GM18499 (cell line): ENCODE measurements around the gene TMEM47.

Experiments used
- ATAC-seq: cut with Tn5 transposase; IDR thresholded peaks from one replicate; pipeline ENCODE4 v1.9.1; 2021; ENCODE audit warnings: moderate number of reproducible peaks; ENCODE audit not compliant: insufficient read depth, unreplicated experiment

Gene TMEM47

DNA sequence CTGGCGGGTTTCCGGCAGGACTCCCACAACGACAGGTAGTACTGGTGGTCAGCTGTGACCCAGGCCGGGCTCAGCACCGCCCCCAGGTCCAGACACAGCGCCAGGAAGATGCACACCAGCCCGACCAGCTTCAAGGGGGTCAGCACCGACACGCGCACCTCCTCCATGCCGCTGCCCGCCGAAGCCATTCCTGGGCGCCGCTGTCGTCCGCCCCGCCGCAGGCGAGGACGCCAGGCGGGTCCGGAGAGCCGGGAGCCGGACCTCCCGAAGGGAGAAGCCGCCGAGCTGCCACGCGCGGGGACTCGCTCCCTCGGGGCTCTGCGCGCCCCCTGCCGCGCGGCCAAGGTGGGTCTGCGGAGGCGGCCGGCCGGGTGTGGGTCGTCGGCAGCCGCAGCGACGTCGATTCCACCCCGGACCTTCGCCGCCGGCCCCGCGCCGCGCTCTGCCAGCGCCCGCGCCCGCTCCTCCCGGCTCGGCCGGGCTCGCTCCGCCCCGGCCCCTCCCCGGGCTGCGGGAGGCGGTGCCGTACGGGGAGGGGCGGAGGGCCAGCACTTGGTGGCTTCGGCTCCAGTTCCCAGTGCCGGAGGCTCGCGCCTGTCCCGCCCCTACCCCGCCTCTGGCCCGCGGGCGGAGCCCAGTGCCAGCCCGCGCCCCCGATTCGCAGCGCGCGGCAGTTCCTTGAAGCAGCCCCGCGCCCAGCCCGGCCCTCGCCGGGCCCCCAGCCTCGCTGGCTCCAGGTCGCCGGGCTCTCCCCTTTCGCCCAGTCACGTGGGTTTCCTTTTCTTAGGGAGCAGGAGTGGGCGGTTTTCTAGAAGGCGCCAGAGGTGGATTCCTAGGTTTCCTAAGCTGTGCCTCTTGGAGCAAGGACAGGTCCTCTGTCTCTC lies at the start of gene TMEM47:
Gene TMEM47, minus strand, starts transcription at position 444 of the 884 bp plus-strand sequence. Its CDS starts 256 bp downstream, at position 188.
- ATAC-seq = no peak

DNA sequence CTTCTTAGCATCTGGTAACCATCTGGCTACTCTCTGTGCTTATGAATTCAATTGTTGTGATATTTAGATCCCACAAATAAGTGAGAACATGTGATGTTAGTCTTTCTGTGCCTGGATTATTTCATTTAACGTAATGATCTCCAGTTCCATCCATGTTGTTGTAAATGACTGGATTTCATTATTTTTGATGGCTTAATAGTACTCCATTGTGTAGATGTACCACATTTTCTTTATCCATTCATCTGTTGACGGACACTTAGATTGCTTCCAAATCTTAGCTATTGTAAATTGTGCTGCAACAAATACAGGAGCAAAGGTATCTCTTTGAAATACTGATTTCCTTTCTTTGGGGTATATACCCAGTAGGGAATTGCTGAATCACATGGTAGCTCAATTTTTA lies 30.0 kb upstream of the TMEM47 start:
- no peak for ATAC-seq

- no peak for ATAC-seq
Measured at GRCh38 chrX:34659575-34659974, 2.5 kb upstream of the TMEM47 start.

DNA sequence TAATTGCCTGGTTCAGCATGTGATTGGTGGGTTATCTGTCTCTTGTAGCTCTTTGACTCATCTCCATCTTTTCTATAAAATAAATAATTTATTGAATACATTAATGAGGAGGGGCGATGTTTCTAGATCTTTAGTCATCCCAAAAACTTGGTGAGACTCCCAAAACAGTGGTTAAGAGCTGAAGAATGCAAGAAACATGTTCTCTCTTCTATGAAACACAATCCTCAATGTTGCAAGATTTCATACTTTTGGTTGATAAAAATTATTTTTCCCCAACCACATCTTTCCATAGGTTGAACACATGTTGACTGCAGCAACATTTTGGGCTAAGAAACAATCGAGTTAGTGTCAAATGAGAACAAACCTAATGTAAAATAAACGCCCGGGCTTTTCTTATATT lies 1.2 kb upstream of the TMEM47 start:
- no peak for ATAC-seq

DNA sequence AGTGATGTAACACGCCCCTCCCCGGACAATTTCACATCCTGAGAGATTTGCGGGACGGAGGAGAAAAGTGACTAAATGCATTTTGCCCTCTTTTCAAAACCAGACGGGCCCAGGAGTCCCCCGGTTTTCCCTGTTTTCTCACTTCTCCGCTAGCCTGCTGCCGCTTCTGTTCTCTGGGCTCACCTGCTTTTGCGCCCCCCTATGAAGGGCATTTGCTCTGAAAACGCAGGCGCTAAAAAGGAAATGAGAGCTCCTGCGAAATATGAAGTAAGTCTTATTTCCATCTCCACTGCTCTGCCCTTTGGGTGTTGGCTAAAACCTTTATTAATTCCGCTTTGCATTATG lies 613 bp upstream of the TMEM47 start:
- ATAC-seq = no peak

GRCh38 chrX:34656467-34656841 lies 631 bp downstream of the TMEM47 start:
- no peak for ATAC-seq

- ATAC-seq = no peak
Measured at GRCh38 chrX:34655501-34656455, 1.3 kb downstream of the TMEM47 start.

- no peak for ATAC-seq
Measured at GRCh38 chrX:34654696-34655490, 2.2 kb downstream of the TMEM47 start.

DNA sequence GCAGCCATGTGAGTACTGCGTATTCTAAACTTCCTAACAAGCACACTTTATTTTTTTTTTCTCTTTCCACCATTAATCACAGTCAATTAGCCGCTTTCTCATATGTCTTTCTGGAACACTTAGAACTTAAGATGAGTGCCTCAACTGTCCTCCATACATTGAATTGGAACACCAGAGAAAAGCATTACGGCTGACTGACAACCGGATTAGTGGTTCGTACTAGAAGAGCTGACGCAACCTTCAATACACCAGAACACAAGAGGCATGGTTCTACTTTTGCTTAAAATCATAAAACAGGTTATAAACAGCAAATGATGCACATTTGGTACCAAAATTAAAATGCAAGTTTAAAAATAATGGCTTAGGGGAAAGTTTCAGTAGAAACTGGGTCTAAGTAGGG lies 3.3 kb downstream of the TMEM47 start:
- no peak for ATAC-seq

- ATAC-seq = no peak
Measured at GRCh38 chrX:34642849-34643248, 14.2 kb downstream of the TMEM47 start.

DNA sequence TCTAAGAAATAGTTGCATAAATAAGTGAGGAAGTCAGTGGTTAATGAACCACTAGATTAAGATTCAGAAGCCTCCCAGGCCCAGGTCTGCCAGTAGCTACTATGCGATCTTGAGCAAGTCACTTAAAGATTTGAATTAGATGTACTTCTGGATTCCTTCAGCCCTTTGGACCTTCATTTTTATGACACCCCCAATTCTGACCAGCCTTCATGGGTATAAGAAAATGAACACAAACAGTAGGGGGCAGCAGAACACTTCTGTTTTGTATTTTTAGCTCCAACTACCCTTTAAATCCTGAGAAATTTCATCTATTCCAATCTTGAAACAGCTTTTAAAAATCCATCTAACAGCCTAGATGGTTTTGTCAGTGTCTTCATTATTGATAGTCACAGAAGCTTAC lies 19.0 kb downstream of the TMEM47 start:
- no peak for ATAC-seq

DNA sequence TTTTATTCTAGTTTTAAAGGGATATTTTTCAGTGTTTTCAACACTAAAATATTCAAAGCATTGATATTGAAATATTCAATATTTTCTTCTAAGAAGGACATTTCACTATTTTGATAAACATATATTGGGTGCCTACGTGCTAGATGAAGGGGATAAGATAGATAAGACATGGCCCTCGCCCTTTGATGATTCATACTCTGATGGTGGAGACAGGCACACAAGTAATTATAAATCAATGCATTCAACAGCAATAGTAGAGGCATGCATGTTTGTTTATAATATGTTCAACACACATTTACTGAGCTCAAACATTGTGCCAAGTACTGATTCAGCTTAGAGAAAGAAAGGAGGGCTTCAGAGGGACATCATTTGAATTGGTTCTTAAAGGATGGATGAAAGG lies 22.7 kb downstream of the TMEM47 start:
- ATAC-seq = no peak

DNA sequence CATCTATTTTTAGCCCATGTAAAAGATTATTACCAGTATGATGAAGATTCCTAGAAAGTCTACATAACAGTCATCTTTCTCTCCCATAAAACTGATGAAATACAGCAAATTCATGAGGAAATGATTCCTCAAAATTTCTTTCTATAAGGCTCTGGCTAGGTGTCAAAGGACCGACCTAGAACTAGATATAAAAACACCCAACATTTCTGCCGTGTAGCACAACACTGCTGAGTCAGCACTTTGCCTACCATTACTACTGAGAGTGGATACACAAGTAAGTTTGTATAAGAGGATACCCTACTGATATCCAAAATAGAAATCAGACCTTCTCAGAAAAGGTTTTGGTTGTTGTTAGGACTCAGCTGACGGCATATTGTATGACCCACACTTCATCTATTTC lies 24.7 kb downstream of the TMEM47 start:
- no peak for ATAC-seq

- ATAC-seq = no peak
Measured at GRCh38 chrX:34631479-34632220, 25.4 kb downstream of the TMEM47 start.

GRCh38 chrX:34629572-34629971 lies 27.5 kb downstream of the TMEM47 start:
- no peak for ATAC-seq

GRCh38 chrX:34624416-34624815 lies 32.7 kb downstream of the TMEM47 start:
- no peak for ATAC-seq

DNA sequence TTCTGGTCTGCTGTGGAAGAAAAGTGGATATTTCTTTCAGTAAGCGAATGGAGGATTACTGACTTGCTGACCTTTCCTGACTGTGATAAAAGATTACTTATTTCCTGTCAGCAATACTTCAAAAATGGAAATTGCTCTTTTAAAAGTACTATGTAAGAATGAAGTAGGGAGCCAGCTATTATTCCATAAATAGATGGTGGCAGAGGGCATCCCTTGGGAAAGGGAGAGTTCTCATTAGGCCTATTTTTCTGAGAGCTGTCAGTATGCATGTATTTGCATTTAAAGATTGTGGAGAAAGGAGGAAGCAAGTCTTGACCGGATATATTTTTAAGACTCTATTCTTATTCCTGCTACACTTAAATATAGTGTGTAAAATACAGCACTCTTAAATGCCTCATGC lies 37.2 kb downstream of the TMEM47 start:
- ATAC-seq = no peak

DNA sequence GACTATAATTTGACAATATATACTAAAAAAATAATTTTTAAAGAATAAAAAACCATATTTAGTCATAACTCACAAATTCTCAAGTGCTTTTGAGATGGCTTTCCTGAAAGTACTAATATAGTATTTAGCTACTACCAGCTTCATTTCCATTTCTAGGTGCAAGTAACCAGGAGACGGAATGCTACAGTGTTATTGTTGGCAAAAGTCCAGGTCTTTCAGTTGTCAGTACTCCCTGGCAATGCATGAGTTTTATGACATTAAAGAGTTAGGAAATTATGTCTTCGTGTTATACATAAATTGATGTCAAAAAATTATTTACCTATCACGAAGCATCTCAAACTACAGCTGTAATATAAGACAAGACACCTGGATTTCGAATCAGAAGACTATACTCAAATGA lies 45.0 kb downstream of the TMEM47 start:
- ATAC-seq = no peak

- no peak for ATAC-seq
Measured at GRCh38 chrX:34598362-34598761, 58.7 kb downstream of the TMEM47 start.

DNA sequence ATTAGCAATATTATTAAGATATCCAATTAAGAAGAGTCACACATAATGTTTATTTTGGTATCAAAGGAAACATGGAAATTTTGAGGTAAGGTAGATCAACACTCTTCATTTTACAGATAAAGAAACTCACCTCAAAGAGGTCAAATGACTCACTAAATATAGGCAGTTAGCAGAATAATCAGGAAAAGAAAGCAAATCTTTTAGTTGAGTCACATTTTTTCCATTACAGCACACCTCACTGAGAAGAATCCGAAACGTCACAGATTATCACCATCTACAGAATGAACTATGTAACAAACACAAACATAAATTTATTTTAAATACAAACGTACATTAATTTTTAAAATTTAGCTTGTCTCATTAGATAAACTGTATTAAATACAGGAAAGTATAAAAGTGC lies 70.1 kb downstream of the TMEM47 start:
- no peak for ATAC-seq
